Measurements from ENCODE around the gene SMO.

SMO gene

DNA sequence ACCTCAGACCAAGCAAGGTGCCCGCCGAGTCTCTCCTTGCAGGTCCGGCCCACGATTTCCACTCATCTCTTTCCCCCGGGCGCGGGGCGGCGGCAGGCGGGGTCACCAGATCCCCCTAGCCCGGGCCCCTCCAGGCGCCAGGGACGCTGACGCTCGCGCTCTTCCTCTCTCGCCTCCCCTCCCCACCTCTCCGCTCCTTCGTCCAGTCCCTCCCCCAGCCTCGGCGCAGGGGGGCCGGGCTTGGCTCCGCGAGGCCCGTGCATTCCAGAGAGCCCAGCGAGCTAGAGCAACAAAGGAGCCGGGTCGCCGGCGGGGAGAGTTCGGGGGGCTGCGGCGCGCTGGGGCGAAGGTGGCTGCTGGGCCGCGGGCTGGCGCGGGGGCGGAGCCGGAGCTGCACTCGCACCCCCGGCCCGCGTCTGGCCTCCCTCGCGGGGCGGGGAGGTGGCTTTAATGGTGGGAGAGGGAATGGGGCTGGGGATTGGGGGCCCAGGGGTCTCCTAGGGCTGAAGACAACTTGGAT is at the start of gene SMO:
TSS of gene SMO (plus strand) at position 262 of the 520 bp plus-strand sequence. CDS start 519 bp downstream, outside the sequence.
- DNase-seq = peak; percentile 41

DNA sequence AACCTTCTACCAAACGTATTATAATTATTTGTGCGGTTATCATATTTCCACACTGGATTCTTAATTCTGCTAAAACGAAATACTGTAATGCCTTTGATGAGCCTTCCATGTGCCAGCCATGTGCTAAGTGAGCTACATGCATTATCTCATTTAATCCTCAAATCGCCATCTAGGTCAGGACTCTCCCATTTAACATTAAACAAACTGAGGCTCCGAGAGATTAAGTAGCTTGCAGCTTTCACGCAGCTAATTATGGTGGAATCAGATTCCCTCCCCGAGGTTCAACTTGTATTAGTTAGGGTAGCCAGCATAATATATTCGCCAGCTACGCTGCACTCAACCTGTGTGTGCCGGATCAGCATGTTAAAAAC is 44.7 kb upstream of the SMO start:
- no peak for DNase-seq

DNA sequence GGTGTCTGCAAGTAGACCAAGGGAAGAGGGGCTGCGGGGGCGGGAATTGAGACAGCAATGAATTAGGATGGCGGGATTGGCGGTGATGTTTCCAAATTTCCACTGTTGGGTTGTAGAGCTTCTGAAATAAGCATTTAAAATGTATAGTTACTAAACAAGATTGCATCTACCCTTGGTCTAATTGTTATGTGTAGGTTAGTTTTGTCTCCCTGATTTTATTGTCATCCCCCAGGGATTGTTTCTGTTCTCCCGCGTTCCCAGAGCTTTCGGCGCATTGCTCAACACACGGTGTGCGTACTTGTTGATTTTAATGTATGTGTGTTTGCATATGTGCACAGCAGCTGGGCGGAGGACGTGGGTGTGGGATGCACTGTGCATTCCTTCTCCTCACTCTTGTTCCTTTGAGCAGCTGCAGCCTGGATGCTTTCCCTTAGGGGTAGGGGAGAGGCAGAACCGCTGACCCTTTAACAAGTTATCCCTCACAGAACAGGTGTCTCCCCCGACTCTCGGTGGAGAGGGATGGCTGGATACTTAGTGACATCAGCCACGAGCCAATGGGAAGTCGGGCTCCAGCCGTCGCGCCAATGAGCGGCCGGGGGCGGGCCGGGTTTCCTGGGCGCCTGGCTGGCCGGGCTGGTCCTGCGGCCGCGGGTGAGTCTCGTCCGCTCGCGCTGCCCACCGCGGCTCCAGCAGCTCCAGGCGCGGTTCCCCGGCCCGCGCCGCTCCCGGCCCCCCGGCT is 44.2 kb upstream of the SMO start, which contains the start of gene TSPAN33:
TSS of gene TSPAN33 (plus strand) at position 613 of the 739 bp plus-strand sequence. CDS start 274 bp downstream, outside the sequence.
- peak; percentile 85 for DNase-seq

DNA sequence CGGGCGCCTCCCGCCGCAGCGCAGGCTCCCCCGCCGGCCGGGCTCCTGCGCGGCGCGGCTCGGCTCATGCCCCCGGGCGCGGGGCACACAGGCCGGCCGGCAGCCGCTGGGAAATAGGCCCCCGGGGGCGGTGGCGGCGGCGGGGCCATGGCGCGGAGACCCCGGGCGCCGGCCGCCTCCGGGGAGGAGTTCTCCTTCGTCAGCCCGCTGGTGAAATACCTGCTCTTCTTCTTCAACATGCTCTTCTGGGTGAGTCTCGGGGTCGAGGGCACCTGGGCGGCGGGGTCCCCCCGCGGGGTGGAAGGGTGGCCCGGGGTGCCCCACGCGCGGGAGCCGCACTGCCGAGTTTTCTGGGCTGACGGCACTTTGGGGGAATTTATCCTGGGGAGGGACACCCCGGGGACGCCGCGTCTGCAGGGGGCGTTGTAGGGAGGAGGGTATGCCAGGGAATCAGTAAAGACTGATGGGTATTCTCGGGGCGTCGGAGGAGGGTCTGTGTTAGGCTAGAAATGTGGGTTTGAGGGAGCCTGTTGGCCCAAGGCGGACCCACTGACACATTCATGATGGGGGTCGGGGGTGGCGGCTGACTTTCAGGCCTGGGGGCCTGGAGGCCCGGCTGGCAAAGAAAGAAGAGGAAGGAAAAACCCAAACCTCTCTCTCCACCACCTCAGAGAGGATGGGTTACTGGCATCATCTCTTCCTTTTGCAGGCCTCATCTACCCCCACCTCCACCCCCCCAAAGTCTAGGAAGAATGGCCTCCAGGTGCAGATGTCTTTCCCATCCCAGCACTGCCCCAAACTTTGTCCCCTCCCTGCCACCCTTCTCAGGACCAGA is 43.4 kb upstream of the SMO start:
- DNase-seq = peak; percentile 34

DNA sequence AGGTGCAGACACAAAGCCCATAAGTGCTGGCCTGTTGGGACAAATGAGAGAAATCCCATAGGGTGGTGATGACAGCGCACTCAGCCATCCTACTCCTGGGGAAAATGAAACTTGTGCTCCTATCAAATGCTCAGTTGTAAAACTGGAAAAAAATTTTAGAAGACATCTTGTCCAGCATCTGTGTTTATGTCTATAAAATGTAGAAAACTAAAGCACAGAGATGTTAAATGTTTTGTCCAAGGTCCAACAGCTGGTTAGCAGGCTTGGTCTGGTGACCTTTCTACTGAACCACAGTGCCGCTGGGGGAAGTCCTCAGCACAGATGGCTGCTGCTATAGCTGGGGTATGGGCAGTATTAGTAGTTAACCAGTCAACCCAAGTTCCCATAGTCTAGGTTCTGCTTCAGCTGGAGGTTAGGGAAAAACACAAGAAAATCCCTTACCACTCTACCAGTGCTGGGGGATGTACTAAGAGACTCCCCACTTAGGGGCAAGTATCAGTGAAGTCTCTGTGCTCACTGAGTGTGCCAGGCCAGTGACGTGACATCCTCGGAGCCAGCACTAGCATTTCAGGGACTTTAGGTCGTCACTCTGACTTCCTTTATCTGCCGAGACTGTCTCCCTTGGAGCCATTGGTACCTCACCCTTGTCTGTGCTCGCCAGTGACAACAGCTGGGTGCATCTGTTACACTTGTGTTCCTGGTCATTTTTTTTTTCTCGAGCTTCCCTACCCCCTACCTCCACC is 42.0 kb upstream of the SMO start:
- DNase-seq = no peak

DNA sequence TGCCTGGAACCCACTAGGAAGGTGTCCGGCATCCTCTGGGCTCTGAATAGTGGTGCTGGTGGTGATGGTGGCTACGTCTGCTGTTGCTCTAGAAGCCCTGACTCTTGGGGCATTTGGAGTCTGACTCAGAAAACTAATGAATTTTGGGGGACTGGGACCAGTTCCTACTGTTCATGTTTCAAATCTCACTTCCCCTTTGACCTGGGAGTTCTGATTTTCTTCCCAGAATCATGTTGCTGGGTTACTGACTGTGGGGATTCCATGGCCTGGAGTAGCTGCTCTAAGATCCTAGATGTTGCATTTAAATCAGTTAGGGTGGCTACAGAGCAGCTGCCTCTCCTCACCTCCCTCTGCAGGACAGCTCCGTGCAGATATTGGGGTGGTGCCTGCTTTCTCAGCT is 40.7 kb upstream of the SMO start:
- no peak for DNase-seq

DNA sequence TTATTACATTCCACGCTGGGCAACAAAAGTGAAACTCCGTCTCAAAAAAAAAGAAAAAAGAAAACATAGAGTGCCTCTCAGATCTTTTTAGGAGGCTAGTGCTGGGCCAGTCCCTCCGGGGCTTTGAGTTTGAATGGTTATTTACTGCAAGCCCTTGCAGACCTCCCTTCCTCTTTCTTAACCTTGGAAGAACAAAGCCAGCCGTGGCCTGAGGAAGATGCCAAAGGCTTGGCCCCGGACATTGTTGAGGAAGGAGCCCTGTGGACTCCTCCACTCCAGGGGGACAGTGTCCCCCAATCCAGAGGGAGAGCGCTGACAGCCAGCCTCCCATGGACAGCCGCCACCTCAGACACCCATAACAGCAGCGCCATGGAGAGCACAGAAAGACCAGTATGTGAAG is 38.9 kb upstream of the SMO start:
- no peak for DNase-seq

DNA sequence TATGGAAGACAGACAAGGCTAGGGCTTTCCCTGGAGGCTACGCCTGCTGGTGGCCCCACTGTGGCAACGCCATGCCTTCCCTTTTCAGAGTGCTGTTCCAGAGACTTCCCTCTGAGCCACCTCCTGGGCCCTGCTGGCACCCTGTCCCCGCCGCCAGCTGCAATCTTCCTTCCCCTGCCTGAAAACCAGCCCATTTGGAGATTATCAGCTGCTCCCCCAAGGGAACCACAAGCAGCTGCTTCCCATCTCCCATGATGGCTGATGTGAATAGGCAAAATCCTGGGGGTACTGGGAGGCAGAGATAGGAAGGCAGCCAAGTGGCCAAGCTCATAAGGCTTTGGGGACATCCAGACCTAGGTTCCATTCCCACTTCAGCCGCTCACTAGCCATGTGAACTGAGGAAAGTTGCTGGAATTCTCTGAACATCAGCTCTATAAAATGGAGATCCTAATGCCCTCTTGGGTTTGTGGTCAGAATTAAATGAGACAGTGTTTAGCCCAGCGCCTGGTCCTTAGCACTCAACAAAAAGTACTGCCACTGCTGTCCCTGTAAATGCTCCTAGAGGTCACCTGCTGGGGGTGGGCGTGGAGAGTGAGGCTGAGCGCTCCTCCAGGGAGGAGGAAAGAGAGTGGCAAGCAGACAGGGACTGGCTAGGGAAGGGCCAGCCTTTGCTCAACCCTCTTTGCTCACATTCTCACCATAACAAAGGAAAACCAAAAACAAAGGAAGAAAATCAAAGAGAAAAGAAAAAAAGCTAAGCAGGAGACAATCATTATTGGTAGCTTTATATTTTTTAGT is 38.0 kb upstream of the SMO start:
- DNase-seq = no peak

DNA sequence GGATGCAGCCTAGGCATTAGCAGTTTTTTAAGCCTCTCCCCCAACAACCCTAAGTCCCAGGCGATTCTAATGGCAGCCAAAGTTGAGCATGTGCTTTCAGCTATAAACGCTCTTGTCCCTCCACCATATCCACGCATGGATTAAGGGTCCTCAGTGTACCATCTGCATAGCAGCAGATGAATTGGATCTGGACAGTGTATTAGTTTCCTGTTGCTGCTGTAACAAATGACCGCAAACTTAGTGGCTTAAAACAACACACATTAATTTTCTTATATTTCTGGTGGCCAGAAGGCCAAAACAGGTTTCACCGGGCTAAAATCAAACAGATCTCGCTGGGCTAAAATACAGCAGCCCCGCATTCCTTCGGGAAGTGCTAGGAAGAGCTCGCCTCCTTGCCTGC is 30.8 kb upstream of the SMO start:
- DNase-seq = no peak

DNA sequence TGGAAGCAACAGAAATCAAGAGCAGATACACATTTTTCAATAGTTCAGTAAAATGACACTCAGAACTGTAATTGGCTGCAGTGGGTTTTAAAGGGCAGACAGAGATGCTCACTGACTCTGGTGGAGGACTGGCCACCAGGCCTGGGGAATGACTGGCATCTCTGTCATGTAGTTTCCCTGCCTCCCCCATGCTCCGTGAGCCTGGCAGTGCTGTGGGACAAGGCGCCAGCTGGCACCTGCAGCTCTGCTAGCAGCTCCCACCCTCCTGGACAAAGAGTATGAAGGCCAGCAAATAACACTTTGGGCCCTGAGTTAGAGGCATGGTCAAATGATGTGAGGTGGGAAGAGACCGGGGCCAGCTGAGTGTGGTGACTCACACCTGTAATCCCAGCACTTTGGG is 28.9 kb upstream of the SMO start:
- no peak for DNase-seq

DNA sequence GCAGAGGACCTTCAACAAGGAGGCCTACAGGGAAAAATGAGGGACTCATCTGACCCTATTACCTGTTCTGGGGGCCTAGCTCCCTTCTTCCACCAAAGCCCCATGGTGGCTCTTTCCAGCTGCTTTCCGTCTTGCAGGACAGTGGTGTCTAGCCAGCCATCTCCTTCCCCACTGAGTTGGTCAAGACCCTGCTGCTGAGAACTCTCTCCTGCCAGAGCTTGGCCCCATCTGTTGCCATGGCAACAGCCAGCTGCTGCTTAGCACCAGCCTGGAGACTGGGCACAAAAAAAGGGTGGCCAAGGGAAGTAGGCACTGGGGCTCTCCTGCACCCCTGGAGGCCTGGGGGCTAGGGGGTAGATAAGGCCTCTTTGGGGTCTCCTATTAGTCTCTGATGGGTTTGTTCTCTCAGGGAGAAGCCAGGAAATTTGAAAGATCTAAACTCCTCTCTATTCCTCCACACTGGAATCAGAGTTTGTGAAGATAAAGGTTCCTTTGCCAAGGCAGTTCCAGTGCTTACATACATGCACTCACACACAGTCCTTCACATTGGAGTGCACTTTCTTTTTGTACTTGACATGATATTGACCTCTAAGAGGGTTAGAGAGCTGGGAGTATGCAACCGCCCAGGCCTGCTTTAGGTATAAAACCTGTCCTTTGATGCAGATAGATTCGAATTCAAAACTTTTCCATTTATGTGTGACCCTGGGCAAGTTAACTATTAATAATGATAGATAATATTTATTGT is 28.1 kb upstream of the SMO start:
- DNase-seq = no peak

DNA sequence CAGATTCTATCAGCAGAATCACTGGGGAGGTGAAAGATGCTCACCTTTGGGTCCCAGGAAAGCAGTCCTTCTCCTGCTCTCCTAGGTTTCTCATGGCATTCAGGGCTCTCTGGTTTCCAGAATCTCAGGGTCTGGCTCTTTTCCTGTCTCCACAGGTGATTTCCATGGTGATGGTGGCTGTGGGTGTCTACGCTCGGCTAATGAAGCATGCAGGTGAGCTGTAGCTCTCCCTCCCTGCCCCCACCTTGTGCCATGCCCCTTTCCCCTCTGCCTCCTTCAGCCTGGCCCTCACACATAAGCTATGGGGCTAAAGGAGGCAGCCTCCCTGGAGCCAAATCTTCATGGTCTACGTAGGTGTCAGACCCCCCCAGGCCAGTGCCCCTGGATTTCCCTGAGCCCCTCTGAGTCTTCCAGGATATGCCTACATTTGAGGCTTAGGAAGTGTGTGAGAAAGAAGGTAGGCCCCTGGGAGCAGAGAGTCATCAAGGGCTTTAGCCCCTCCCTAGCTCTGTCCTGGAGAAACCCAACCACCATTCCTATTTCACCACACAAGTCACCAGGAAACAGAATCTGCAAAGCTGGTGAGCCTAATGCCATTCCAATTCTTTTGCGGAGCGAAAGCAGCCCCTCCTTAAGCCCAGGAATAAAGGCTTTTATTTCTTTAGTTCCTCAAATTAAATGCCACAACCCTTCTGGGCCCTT is 26.8 kb upstream of the SMO start:
- no peak for DNase-seq

DNA sequence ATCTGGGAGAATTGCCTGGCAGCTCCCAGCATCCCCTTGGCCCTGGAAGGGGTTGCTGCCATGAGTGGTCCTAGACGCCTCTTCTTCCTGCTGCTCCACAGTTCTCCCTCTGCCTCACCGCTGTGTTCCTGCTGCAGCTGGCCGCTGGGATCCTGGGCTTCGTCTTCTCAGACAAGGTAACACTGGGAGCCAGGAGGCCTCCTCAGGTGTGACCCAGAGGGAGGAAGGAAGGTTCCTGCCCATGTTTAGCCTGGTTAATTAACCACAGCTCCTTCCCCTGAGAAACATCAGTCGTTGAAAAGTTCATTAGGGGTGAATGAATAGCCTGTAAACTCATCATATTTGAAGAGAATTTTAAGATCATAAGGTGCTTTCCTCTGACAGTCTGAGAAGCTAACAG is 25.7 kb upstream of the SMO start:
- DNase-seq = no peak

DNA sequence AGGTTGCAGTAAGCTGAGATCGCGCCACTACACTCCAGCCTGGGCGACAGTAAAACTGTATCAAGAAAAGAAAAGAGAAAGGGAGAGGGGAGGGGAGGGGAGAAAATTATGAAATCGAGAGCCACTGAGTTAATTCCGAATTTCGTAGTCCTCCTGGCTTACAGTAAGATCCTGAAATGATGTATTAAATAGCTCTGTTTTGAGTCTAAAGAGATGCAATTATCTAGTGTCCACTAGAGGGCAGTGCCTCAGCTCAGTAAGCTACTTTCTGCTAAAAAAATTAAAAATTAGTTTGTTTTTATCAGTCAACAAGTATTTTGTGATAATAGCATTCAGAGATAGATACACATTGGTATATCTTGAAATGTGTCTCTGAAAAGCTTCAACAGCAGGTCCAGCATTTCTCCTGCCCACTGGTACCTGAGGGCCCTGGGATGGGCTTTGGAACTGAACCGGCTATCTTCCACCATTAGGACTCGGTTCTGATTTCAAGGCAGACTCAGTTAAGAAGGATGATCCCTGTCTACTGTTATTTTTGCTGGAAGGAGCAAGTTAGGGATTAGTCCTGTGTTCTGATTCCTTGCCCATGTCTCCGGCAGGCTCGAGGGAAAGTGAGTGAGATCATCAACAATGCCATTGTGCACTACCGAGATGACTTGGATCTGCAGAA is 24.4 kb upstream of the SMO start:
- DNase-seq = no peak

DNA sequence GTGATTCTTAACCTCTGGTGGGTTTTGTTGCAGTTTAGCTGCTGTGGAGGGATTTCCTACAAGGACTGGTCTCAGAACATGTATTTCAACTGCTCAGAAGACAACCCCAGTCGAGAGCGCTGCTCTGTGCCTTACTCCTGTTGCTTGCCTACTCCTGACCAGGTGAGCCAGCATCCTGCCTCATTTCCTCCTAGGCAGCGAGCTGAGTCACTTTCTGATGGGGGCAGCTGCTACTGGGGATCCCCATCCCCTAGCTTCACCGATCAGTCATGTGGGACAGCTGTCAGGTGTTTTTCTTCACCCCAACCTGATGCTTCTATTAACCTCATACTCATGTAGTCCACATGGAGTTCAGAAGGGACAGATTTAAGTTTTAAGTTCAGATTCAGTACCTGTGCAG is 21.7 kb upstream of the SMO start:
- no peak for DNase-seq

DNA sequence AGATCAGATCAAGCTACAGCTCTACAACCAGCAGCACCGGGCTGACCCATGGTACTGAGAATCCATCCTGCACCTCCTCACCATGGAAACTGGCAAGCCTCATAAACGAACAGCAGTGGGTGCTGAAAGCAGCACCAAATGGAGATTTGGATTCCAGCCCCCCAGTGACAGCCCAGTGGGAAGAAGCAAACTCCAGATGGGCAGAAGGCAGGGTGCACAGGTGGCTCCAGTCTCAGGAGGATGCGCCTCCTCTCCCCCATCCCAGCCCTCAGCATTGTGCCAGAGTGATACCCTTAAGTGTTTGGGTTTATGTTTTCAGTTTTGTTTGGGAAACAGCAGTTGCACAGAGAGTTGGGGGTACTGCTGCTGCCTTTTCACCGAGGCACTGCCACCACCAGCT is 20.6 kb upstream of the SMO start:
- DNase-seq = no peak

DNA sequence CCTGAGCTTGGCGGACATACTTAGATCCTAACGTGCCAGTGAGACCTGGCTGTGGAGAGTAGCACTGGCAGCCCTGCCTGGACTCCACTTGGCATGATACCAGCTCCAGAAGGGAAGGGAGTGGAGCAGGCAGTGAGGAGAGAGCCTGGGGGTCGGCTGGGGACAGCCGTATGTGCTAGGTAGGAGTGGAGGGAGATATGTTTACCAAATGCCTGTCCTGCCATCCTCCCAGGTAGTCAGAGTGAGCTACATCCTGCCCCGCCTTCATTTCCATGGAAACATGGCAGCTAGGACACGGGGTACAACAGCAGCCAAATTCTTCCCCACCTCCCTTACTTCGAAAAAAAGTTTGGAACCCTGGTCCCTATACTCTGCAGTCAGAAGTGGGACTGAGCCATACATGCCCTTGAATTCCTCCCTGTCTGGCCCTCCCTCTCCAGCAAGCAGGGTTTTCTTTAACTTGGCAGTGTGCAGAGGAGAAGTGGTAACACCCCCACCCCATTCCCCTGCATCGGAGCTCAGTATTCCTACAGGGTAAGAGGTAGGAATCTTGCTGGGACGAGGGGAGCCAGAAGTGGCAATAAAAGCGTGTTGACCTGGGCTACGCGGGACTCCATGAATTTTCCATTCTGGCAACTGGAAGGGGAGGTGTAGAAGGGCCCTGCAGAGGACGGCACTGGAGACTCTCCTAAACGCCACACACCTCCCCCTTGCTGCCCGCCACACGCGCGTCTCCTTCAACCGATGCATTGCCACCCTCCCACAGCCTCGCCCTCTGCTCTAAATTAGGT is 20.0 kb upstream of the SMO start:
- no peak for DNase-seq

DNA sequence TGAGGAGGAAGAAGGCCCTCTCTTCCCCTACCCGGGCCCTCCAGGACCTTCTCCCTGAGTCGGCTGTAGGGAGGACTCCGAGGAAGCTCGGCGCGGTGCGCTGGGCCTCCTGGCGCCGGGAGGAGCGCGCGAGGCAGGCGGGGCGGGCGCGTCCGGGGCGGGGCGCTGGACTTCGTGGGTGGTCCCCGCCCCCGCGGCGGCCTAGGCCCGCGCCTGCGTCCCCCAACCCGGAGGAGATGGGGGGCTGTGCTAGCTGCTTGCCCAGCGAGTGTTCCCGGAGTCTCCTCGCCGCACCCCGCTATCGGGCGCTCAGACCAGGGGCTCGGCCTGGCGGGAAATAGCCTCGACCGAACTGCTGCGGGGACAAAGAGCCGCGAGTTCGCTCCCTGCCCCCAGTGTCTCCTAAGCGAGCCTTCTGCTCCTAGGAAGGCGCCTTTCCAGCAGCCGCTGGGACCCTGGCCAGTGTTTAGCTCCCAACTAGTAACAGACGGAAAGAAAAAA is 19.2 kb upstream of the SMO start:
- DNase-seq = peak; percentile 67

DNA sequence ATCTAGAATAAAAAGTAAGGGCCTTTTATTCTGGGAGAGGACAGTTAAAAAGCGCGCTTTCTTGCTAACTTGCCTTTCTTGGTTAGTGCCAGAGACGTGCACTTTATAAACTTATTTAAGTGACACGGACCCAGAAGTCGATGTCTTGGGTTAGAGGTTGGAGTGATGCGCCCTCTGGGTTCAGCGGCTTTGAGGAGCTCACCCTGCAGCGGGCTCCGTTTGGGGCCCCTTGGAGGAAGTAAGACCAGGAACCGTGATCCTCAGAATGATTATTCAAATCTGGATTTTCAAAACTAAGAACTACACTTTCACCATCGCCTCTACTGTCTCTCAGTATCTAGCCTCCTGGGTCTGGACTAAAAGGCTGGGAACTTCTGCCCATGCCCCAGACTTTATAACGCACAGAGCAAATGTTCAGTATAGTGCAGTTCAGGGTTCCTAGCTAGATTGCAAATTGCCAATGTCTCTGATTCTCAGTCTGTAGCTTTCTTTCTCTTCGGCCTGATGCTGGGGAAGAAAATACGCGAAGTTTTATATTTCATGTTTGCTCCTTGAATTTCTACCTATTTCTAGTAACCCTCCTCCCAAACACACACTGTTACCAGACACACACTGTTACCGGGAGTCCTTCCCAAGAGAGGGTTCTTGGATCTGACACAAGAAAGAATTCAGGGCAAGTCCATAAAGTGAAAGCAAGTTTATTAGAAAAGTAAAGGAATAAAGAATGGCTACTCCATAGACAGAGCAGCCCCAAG is 18.6 kb upstream of the SMO start:
- DNase-seq = peak; percentile 49

Data from stimulated activated CD4-positive, alpha-beta T cell treated with anti-CD3 and anti-CD28 coated beads, Interleukin-15, amount 100 ng/mL, for 24 hours (primary cell).